ENCODE measurements around the gene DGKI.

DNA sequence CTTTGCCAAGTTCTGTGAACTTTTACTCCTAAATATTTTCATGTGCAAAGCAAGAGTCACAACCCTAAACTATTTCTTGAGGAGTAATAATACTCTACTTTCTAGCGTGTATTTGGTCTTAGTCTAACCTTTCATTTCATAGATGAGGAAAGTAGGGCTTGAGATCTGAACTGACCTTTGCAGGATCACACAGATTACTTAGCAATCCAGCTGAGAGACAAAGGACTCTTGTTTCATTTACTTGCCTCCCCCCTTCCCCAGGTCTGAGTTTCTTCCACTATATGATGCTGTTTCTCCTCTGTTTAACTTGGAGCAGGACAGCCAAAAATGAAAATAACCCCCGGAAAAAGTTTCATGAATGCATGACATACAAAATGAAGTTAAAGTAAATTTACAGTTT lies 427.9 kb downstream of the DGKI start:
- no peak for TF ChIP-seq SUZ12 (IDR thresholded peaks at IDR 0.05; ENCODE audit: extremely low read depth, insufficient read depth, insufficient read length)
- TF ChIP-seq ZNF274 (IDR thresholded peaks at IDR 0.05; ENCODE audit: low read depth, low read length), result no peak

Measured in NT2/D1 (cell line).